GM23248 (cell line): ENCODE data around the gene NLK.

Experiments used
- EZH2 ChIP-seq: fragments of 200-600 bp; sonication (generic); IDR thresholded peaks from 2 replicates; pipeline ENCODE4 v1.6.1; 2018; ENCODE audit warnings: antibody characterized with exemption, mild to moderate bottlenecking; ENCODE audit not compliant: insufficient read depth, poor library complexity, severe bottlenecking
- EZH2phosphoT487 ChIP-seq: fragments of 200-600 bp; sonication (generic); IDR thresholded peaks from 2 replicates; pipeline ENCODE4 v1.6.1; 2018; ENCODE audit warnings: antibody characterized with exemption, moderate library complexity, mild to moderate bottlenecking, low read depth; ENCODE audit not compliant: insufficient read depth

DNA sequence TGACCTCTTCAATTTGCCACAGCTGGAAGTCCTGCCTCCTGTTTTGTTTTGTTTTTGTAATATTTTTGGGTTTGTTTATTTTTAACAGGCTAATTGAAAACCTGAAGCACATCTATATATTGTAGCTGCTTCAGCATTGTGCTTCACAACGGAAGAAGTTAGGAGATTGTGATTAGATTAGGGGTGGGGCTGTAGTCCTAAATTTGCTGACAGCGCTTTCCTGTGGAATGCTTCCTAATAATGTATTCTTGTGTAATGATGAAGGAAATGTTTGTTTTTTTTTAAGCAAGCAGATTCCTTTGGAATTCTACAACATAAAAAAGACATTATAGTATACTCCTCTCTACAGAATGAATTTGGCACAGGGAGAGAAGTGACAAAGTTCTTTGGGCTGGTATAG, 70.1 kb downstream of the NLK start:
- TF ChIP-seq EZH2 (no peak), EZH2phosphoT487 (no peak)
